Trophoblast cell (in vitro differentiated cells and primary cell): ENCODE data around the gene FHL3.

Experiments
- DNase-seq, 2 donors: peaks; one replicate each; pipeline ENCODE4 v3.0.0-alpha.2; 2016
- H2AFZ ChIP-seq: 2 replicates; pipeline ENCODE4 v1.6.1; 2013; ENCODE audit warnings: low read length, moderate library complexity, mild to moderate bottlenecking; ENCODE audit not compliant: insufficient read depth, poor library complexity
- H2AK5ac ChIP-seq: 2 replicates; pipeline ENCODE4 v1.6.1; 2013; ENCODE audit warnings: mild to moderate bottlenecking, low read length
- H2BK120ac ChIP-seq: 2 replicates; pipeline ENCODE4 v1.6.1; 2013; ENCODE audit warnings: low read length, mild to moderate bottlenecking, moderate library complexity; ENCODE audit not compliant: insufficient read depth, poor library complexity
- H2BK12ac ChIP-seq: 2 replicates; pipeline ENCODE4 v1.6.1; 2013; ENCODE audit warnings: mild to moderate bottlenecking, low read length, moderate library complexity
- H2BK5ac ChIP-seq: 2 replicates; pipeline ENCODE4 v1.6.1; 2013; ENCODE audit warnings: low read length, low read depth, moderate library complexity, mild to moderate bottlenecking; ENCODE audit not compliant: poor library complexity
- H3K14ac ChIP-seq: 2 replicates; pipeline ENCODE4 v1.6.1; 2013; ENCODE audit warnings: mild to moderate bottlenecking, low read length
- H3K18ac ChIP-seq: 2 replicates; pipeline ENCODE4 v1.6.1; 2013; ENCODE audit warnings: mild to moderate bottlenecking, low read length
- H3K23ac ChIP-seq: 2 replicates; pipeline ENCODE4 v1.6.1; 2013; ENCODE audit warnings: low read length
- H3K27ac ChIP-seq: 2 replicates; pipeline ENCODE4 v1.5.1; 2013; ENCODE audit warnings: low read depth, mild to moderate bottlenecking, inconsistent platforms, low read length, moderate library complexity
- H3K27me3 ChIP-seq: 2 replicates; pipeline ENCODE4 v1.6.1; 2013; ENCODE audit warnings: inconsistent platforms, mild to moderate bottlenecking, low read length, moderate library complexity; ENCODE audit not compliant: insufficient read depth
- H3K36me3 ChIP-seq, 2 experiments: 1 replicate in 1 of 2; 2 replicates in 1 of 2; pipeline ENCODE4 v1.6.1; 2013; ENCODE audit warnings: low read length in 2 of 2, mild to moderate bottlenecking in 2 of 2, moderate library complexity in 1 of 2; ENCODE audit not compliant: insufficient read depth in 2 of 2, control insufficient read depth in 1 of 2
- H3K4ac ChIP-seq: 2 replicates; pipeline ENCODE4 v1.6.1; 2013; ENCODE audit warnings: low read depth, mild to moderate bottlenecking, low read length, moderate library complexity
- H3K4me1 ChIP-seq, 2 experiments: 1 replicate in 1 of 2; 2 replicates in 1 of 2; pipeline ENCODE4 v1.6.1; 2013; ENCODE audit warnings: low read length in 2 of 2, mild to moderate bottlenecking in 2 of 2, moderate library complexity in 1 of 2; ENCODE audit not compliant: insufficient read depth in 2 of 2, control insufficient read depth in 1 of 2
- H3K4me2 ChIP-seq: 2 replicates; pipeline ENCODE4 v1.6.1; 2013; ENCODE audit warnings: inconsistent platforms, mild to moderate bottlenecking, low read length, moderate library complexity
- H3K4me3 ChIP-seq: 2 replicates; pipeline ENCODE4 v1.5.1; 2013; ENCODE audit warnings: mild to moderate bottlenecking, low read depth, low read length, inconsistent platforms
- H3K79me1 ChIP-seq: one replicate; pipeline ENCODE4 v1.6.1; 2013; ENCODE audit warnings: low read length
- H3K79me2 ChIP-seq: 2 replicates; pipeline ENCODE4 v1.6.1; 2013; ENCODE audit warnings: low read length, mild to moderate bottlenecking; ENCODE audit not compliant: control insufficient read depth, insufficient read depth, poor library complexity
- H3K9ac ChIP-seq: 2 replicates; pipeline ENCODE4 v1.6.1; 2013; ENCODE audit warnings: mild to moderate bottlenecking, low read length
- H3K9me3 ChIP-seq: 2 replicates; pipeline ENCODE4 v1.6.1; 2013; ENCODE audit warnings: low read depth, mild to moderate bottlenecking, control low read depth, inconsistent platforms, low read length; ENCODE audit not compliant: insufficient read depth
- H4K12ac ChIP-seq: 2 replicates; pipeline ENCODE4 v1.6.1; 2013; ENCODE audit warnings: low read depth, mild to moderate bottlenecking, low read length, moderate library complexity
- H4K8ac ChIP-seq: 2 replicates; pipeline ENCODE4 v1.6.1; 2013; ENCODE audit warnings: low read depth, mild to moderate bottlenecking, low read length, moderate library complexity
- H4K91ac ChIP-seq: one replicate; pipeline ENCODE4 v1.6.1; 2013; ENCODE audit warnings: low read depth, mild to moderate bottlenecking, low read length, moderate library complexity
- WGBS: extraction: QIAGEN DNeasy Blood & Tissue Kit; methylation state at CpG from one replicate; pipeline ENCODE4 v1.1.7; 2013; ENCODE audit warnings: missing lambda C conversion rate; ENCODE audit not compliant: insufficient read length, insufficient coverage; ENCODE audit errors: extremely low coverage; 5-methylcytosine and 5-hydroxymethylcytosine counted together

The FHL3 gene

DNA sequence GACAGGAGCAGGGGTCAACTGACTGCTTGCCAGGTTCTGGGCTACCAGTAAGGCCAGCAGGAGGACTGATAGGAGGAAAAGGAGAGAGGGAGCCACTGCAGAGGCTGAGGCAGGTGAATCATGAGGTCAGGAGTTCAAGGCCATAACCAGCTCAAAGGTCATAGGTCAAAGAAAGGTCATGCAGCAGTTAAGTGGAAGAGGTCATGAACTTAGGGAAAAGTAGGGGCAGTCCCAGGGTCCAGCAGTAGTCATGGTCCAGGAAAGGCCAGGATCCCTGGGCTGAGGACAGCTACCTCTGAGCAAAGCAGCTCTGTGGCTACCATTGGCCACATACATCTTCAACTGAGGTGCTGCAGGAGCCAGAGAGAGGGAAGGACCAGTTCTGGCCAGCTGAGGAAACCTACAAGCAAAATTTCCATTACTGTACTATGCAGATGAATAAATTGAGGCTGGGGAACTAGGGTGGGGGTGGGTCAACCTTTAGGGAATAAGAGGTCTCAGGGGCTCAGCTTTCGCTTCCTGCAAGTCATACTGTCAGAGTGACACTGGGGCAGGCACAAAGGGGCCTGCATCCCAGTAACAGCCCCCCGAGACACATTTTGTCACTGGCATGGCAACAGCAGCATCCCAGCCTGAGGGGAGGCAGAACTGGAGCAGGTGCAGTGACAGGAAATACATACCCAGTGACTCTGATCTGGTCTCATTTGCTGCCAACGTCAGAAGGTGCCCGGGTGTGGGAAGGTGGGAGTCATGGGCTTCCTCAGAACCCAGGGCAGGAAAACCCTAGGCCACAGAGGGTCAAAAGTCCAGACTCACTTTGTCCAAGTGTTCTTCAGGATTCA lies 53.3 kb downstream of the FHL3 start:
- Histone ChIP-seq H3K14ac (no peak overlapping the region), H3K9me3 (no peaks in the 10 kb centered on the region), H3K4me1 (peaks cover 4% of the 10 kb centered on the region in 2 experiments), H3K4me3 (no peak overlapping the region), H3K79me1 (no peaks in the 10 kb centered on the region), H2BK120ac (no peak overlapping the region), H3K23ac (no peak overlapping the region), H3K9ac (no peak overlapping the region), H3K27me3 (no peaks in the 10 kb centered on the region), H4K91ac (no peak overlapping the region), H2BK12ac (no peak overlapping the region), H3K79me2 (no peaks in the 10 kb centered on the region), H4K12ac (no peak overlapping the region), H3K36me3 (peaks cover 2 to 6% of the 10 kb centered on the region in 2 experiments), H2AFZ (no peak overlapping the region), H2AK5ac (no peak overlapping the region), H3K18ac (no peak overlapping the region), H2BK5ac (no peak overlapping the region), H3K4me2 (no peak overlapping the region), H4K8ac (no peak overlapping the region), H3K27ac (no peak overlapping the region), H3K4ac (no peak overlapping the region)
- no peak for DNase-seq
- WGBS, result no CpG with 5 or more reads among the region's 4 CpGs

GRCh38 chr1:37951041-37951782 lies 54.1 kb downstream of the FHL3 start:
- H3K79me1 ChIP-seq, result peaks cover 4% of the 10 kb centered on the region
- no CpG with 5 or more reads among the region's 11 CpGs for WGBS
- H3K79me2 ChIP-seq, result peaks cover 2% of the 10 kb centered on the region
- no peak for DNase-seq
- no peak overlapping the region for H2AFZ ChIP-seq
- H3K14ac ChIP-seq, result no peak overlapping the region
- no peak overlapping the region for H2AK5ac ChIP-seq
- no peak overlapping the region for H3K4me2 ChIP-seq
- H3K36me3 ChIP-seq, result peaks cover under 1% of the 10 kb centered on the region in 2 experiments
- H2BK12ac ChIP-seq, result no peak overlapping the region
- no peak overlapping the region for H3K18ac ChIP-seq
- no peak overlapping the region for H2BK120ac ChIP-seq
- H2BK5ac ChIP-seq, result no peak overlapping the region
- peaks cover 4 to 6% of the 10 kb centered on the region in 2 experiments for H3K4me1 ChIP-seq
- H3K9me3 ChIP-seq, result no peaks in the 10 kb centered on the region
- no peak overlapping the region for H4K8ac ChIP-seq
- no peak overlapping the region for H3K4me3 ChIP-seq
- H3K4ac ChIP-seq, result no peak overlapping the region
- no peak overlapping the region for H3K9ac ChIP-seq
- H4K12ac ChIP-seq, result no peak overlapping the region
- no peaks in the 10 kb centered on the region for H3K27me3 ChIP-seq
- H4K91ac ChIP-seq, result no peak overlapping the region
- no peak overlapping the region for H3K27ac ChIP-seq
- no peak overlapping the region for H3K23ac ChIP-seq

DNA sequence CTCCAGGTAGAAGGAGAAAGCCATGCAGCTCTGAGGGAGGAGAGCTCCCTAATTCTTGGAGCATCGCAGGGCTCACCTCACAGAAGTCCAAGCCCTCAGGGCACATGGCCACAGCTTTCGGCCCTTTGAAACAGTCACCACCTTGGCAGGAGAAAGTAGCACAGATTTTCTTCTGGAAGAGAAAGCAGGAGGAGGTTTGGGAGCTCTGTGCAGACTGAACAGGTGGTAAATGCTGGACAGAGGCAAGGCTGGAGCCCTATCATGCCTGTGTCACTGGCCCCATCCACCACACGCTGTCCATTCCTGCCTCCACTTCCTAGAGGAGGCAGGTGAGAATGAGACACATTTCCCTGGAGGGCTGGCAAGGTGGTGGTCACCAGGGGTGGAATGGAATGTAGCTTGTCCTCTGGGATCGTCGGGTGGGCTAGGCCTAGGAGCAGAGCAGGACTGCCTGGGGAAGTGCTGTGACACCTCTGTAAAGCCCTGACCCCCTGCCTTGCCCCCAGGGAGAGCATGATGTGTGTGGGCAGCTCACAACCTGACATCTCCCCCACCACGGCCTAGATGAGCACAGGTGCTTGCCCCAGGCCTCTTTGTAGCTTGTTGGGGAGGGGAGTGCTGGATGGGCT lies 55.7 kb downstream of the FHL3 start:
- H3K27ac ChIP-seq, result no peak overlapping the region
- H3K4ac ChIP-seq, result no peak overlapping the region
- no peak overlapping the region for H3K14ac ChIP-seq
- no peak overlapping the region for H2BK12ac ChIP-seq
- DNase-seq, result peak; percentile 33 to 58
- H2BK120ac ChIP-seq, result no peak overlapping the region
- H4K8ac ChIP-seq, result no peak overlapping the region
- no peak overlapping the region for H3K18ac ChIP-seq
- no peak overlapping the region for H3K9ac ChIP-seq
- no CpG with 5 or more reads among the region's 6 CpGs for WGBS
- H4K91ac ChIP-seq, result no peak overlapping the region
- H3K9me3 ChIP-seq, result no peaks in the 10 kb centered on the region
- peaks cover 4% of the 10 kb centered on the region for H3K79me1 ChIP-seq
- no peak overlapping the region for H2AFZ ChIP-seq
- no peaks in the 10 kb centered on the region for H3K27me3 ChIP-seq
- H3K23ac ChIP-seq, result no peak overlapping the region
- peaks cover 6 to 13% of the 10 kb centered on the region in 2 experiments for H3K4me1 ChIP-seq
- no peak overlapping the region for H2BK5ac ChIP-seq
- no peak overlapping the region for H3K4me2 ChIP-seq
- no peak overlapping the region for H2AK5ac ChIP-seq
- no peak overlapping the region for H4K12ac ChIP-seq
- H3K79me2 ChIP-seq, result peaks cover 2% of the 10 kb centered on the region
- H3K4me3 ChIP-seq, result no peak overlapping the region
- no peaks in the 10 kb centered on the region for H3K36me3 ChIP-seq

DNA sequence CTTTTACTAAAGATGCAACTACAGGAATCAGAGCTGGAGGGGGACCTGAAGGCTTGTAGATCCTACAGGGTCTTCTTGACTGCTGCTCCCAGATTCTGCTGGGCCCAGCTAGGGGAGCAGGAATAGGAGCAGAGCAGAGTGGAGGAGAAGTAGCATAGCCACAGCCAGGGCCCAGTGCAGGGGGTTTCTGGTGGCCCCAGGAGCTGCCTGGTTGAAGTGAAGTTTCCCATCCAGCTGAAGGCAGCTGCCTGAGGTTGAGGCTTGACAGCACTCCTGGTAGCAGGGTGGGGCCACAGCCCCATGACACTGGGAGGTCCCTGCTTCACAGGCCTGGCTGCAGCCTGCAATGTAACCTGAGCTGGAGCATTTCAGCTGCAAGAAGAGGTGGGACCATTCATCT lies 56.5 kb downstream of the FHL3 start:
- no peak overlapping the region for H2AK5ac ChIP-seq
- no peak overlapping the region for H2BK5ac ChIP-seq
- H3K23ac ChIP-seq, result no peak overlapping the region
- H3K18ac ChIP-seq, result no peak overlapping the region
- no peak overlapping the region for H4K8ac ChIP-seq
- no peak overlapping the region for H2AFZ ChIP-seq
- H3K4me1 ChIP-seq, result peaks cover 6 to 13% of the 10 kb centered on the region in 2 experiments
- H3K79me2 ChIP-seq, result peaks cover 2% of the 10 kb centered on the region
- no peak overlapping the region for H4K12ac ChIP-seq
- no peak overlapping the region for H3K27ac ChIP-seq
- H3K14ac ChIP-seq, result no peak overlapping the region
- H3K4me3 ChIP-seq, result no peak overlapping the region
- peaks cover 4% of the 10 kb centered on the region for H3K79me1 ChIP-seq
- H3K27me3 ChIP-seq, result no peaks in the 10 kb centered on the region
- no peak overlapping the region for H3K4me2 ChIP-seq
- H3K36me3 ChIP-seq, result no peaks in the 10 kb centered on the region
- no peak overlapping the region for H3K9ac ChIP-seq
- H3K4ac ChIP-seq, result no peak overlapping the region
- H2BK12ac ChIP-seq, result no peak overlapping the region
- H2BK120ac ChIP-seq, result no peak overlapping the region
- H3K9me3 ChIP-seq, result no peaks in the 10 kb centered on the region
- H4K91ac ChIP-seq, result no peak overlapping the region
- DNase-seq, result no peak
